ENCODE measurements around the gene ZNF823. TPM values are rescaled to one million over a fixed set of nuclear protein-coding genes. Genes with fewer than 3 reads are reported as not detected.

The ZNF823 gene
- total RNA-seq (2022; extraction: Qiagen RNA extraction; ENCODE audit: low read depth), result 1.9 to 4.2 TPM (median 3.0 TPM) in 5 replicates

DNA sequence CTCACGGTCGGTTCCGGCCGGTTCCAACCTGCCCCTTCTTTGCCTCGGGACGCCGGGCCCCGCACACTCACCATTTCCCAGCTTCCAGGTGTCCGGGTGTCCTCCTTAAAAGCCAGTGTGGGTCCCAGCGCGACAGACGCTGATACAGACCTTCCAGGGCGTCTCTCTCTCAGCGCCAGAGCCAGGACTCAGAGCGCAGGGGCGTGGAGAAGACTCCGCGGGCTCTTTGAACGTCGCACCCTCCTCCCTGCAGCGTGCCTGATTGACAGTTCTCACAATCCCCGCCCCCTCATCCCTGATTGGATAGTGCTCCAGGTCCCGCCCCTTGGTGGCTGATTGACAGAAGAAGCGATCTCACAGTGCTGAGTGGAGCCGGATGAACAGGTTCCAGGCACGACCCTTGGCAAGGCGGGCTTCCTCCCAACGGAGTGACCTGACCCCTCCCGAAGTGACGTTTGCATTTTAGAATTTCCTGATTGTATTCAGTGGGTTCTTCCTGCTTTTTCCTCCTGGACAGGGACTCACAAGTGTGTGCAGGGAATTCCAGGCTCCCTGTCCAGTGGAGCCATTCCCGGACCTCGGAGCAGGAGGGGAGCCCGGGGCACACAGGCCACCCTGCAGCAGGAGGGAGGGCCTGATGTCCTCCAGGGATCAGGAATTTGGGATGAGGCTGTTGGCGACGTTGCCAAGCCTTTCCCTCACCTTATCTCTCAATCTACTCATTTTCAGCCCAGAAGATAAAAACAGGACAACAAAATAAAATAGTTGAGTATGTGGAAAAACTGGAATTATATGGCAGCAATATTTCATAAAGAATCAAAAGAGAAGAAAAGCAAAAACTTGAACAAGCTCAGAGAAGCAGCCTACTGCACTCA, at the start of gene ZNF823:
Gene ZNF823, minus strand, starts transcription at position 201 of the 875 bp plus-strand sequence. Its CDS starts 127 bp downstream, at position 74.

DNA sequence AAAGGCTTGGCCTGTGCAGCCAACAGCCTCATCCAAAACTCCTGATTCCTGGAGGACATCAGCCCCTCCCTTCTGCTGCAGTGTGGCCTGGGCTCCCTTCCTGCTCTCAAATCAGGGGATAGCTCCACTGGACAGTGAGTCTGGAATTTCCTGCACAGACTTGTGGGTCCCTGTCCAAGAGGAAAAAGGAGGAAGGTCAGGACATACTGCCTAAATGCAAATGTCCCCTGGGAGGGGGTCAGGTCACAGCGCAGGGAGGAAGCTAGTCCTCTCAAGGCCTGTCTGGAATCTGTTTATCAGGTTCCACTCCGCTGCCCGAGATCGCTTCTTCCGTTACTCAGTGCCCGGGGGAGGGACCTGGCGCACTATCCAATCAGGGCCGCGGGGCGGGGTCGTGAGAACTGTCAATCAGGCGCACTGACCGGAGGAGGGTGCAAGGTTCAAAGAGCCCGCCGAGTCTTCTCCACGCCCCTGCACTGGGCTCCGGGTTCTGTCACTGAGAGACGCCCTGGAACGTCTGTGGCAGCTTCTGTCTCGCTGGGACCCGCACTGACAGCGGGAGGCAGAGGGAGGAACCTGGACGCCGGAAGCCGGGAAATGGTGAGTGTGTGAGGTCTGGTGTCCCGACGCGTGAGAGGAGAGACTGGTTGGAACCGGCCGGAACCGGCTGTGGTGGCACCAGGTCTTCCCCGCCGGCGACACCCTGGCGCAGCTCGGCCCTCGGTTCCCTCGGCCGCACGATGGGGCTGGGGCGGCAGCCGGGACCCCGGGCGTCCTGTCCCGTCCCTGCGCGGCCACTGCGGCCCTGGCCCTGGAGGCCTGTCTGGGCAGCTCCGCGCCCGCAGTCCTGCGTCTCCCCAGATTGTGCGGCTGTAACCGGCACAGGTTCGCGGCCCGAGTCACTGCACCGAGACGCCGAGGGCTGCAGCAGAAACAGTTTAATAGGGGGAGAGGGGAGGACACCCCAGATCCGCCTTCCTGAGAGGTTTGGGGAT, 28.1 kb upstream of the ZNF823 start, which contains the start of gene ZNF441:
Gene ZNF441, plus strand, starts transcription at position 404 of the 995 bp plus-strand sequence. Its CDS starts 194 bp downstream, at position 598.

Other genes starting within 250 kb of the ZNF823 start
- 3.5 to 6.0 TPM (median 5.3 TPM) in 5 replicates for gene ZNF653, start 233.1 kb downstream of the ZNF823 start, total RNA-seq (2022; extraction: Qiagen RNA extraction; ENCODE audit: low read depth)
- 27.8 to 37.6 TPM (median 34.7 TPM) in 5 replicates for gene ECSIT, start 209.8 kb downstream of the ZNF823 start, total RNA-seq (2022; extraction: Qiagen RNA extraction; ENCODE audit: low read depth)
- gene CNN1, start 200.1 kb downstream of the ZNF823 start, total RNA-seq (2022; extraction: Qiagen RNA extraction; ENCODE audit: low read depth), result 0.35 to 0.94 TPM (median 0.40 TPM) in 5 replicates
- gene ELOF1, start 179.7 kb downstream of the ZNF823 start, total RNA-seq (2022; extraction: Qiagen RNA extraction; ENCODE audit: low read depth), result 91.1 to 119 TPM (median 103 TPM) in 5 replicates
- gene ACP5, start 161.3 kb downstream of the ZNF823 start, total RNA-seq (2022; extraction: Qiagen RNA extraction; ENCODE audit: low read depth), result 0.27 to 0.43 TPM in 2 of 5 replicates, not detected in the others
- gene ZNF627, start 141.5 kb downstream of the ZNF823 start, total RNA-seq (2022; extraction: Qiagen RNA extraction; ENCODE audit: low read depth), result 2.8 to 5.5 TPM (median 3.7 TPM) in 5 replicates
- gene ZNF441, start 28.1 kb upstream of the ZNF823 start, total RNA-seq (2022; extraction: Qiagen RNA extraction; ENCODE audit: low read depth), result not detected in 5 replicates
- gene ZNF491, start 59.6 kb upstream of the ZNF823 start, total RNA-seq (2022; extraction: Qiagen RNA extraction; ENCODE audit: low read depth), result not detected in 5 replicates
- 0.03 to 0.09 TPM (median 0.06 TPM) in 3 of 5 replicates, not detected in the others for gene ZNF440, start 75.3 kb upstream of the ZNF823 start, total RNA-seq (2022; extraction: Qiagen RNA extraction; ENCODE audit: low read depth)
- gene ZNF439, start 109.8 kb upstream of the ZNF823 start, total RNA-seq (2022; extraction: Qiagen RNA extraction; ENCODE audit: low read depth), result not detected in 5 replicates
- gene ZNF69, start 148.8 kb upstream of the ZNF823 start, total RNA-seq (2022; extraction: Qiagen RNA extraction; ENCODE audit: low read depth), result not detected in 5 replicates
- gene ZNF700, start 186.2 kb upstream of the ZNF823 start, total RNA-seq (2022; extraction: Qiagen RNA extraction; ENCODE audit: low read depth), result 0.18 to 0.39 TPM (median 0.30 TPM) in 5 replicates
- not detected in 5 replicates for gene ZNF763, start 226.1 kb upstream of the ZNF823 start, total RNA-seq (2022; extraction: Qiagen RNA extraction; ENCODE audit: low read depth)